HCT116 (cell line): ENCODE data around the gene HDAC7. TPM values are rescaled to one million over a fixed set of nuclear protein-coding genes. Genes with fewer than 3 reads are reported as not detected.

Source experiments
- ATAC-seq: fragments of 200-7000 bp; cut with Tn5 transposase; 2 replicates; pipeline ENCODE4 v1.9.1; 2020; ENCODE audit warnings: mild to moderate bottlenecking, moderate library complexity
- BruUV-seq: library from RNA; stranded (reverse); fragments of 400-500 nt; replicated peaks from 2 replicates; lab custom pipeline; 2021; lab: Mats Ljungman, UMichigan
- CTCF ChIA-PET: fragments of 300-600 bp; sonication (Branson Sonifier 250); formaldehyde crosslinking; loops from one replicate; lab custom pipeline; 2021; ENCODE audit warnings: antibody characterized with exemption; lab: Charles Lee
- POLR2A ChIA-PET: fragments of 300-600, 350-600 bp; sonication (Branson Sonifier 250); formaldehyde crosslinking; loops from one replicate; lab custom pipeline; 2021; ENCODE audit warnings: antibody characterized with exemption; lab: Charles Lee
- RAD21 ChIA-PET, 2 experiments: fragments of 300-600 bp; sonication (Branson Sonifier 250); formaldehyde crosslinking; loops; one replicate each; lab custom pipeline; 2023; ENCODE audit warnings: low total read pairs in 2 of 2; ENCODE audit not compliant: uncharacterized antibody in 2 of 2, unreplicated experiment in 2 of 2, low non-redundant PET in 1 of 2; lab: Charles Lee
- DNase-seq: peaks from one replicate; pipeline ENCODE4 v3.0.0-alpha.2; 2010; ENCODE audit warnings: low read depth, low spot score
- H2AFZ ChIP-seq: fragments of 200-600 bp; shearing (Covaris generic), sonication (generic); 2 replicates; pipeline ENCODE4 v1.6.1; 2017; ENCODE audit warnings: low read depth, mixed run types, mixed read lengths, antibody characterized with exemption, low read length; ENCODE audit not compliant: poor library complexity, severe bottlenecking
- H3K27ac ChIP-seq: 2 replicates; pipeline ENCODE4 v1.5.1; 2012; ENCODE audit warnings: low read depth, low read length
- H3K27me3 ChIP-seq: fragments of 200-600 bp; sonication (generic); 2 replicates; pipeline ENCODE4 v1.6.1; 2016; ENCODE audit warnings: mixed run types, low read length, mixed read lengths; ENCODE audit not compliant: insufficient read depth
- H3K36me3 ChIP-seq, 2 experiments: fragments of 200-500 bp in 1 of 2; fragments of 200-600 bp in 1 of 2; sonication (Bioruptor generic) in 1 of 2; sonication (generic) in 1 of 2; 2 replicates each; pipeline versions ENCODE4 v1.5.1 to v1.6.1; 2014 to 2016; ENCODE audit warnings: low read length in 2 of 2, inconsistent platforms in 1 of 2, mixed read lengths in 1 of 2, mixed run types in 1 of 2; ENCODE audit not compliant: insufficient read depth in 2 of 2, control insufficient read depth in 1 of 2
- H3K4me1 ChIP-seq, 2 experiments: fragments of 200-600 bp in 1 of 2; sonication (generic) in 1 of 2; 2 replicates each; pipeline versions ENCODE4 v1.5.1 to v1.6.1; 2012 to 2017; ENCODE audit warnings: low read length in 2 of 2, inconsistent platforms in 1 of 2, mild to moderate bottlenecking in 1 of 2, mixed read lengths in 1 of 2, mixed run types in 1 of 2, moderate library complexity in 1 of 2; ENCODE audit not compliant: insufficient read depth in 2 of 2, control insufficient read depth in 1 of 2
- H3K4me2 ChIP-seq: fragments of 200-600 bp; sonication (generic); 2 replicates; pipeline ENCODE4 v1.6.1; 2017; ENCODE audit warnings: mixed run types, low read length, mixed read lengths
- H3K4me3 ChIP-seq, 2 experiments: fragments of 200-600 bp in 1 of 2; sonication (generic) in 1 of 2; replicated peaks in 1 of 2; 2 replicates each; pipeline ENCODE4 v1.5.1; 2011 to 2016; ENCODE audit warnings: low read length in 2 of 2, control low read depth in 1 of 2, low read depth in 1 of 2, mild to moderate bottlenecking in 1 of 2, mixed read lengths in 1 of 2, mixed run types in 1 of 2
- H3K79me2 ChIP-seq: fragments of 200-600 bp; sonication (generic); 2 replicates; pipeline ENCODE4 v1.6.1; 2017; ENCODE audit warnings: mild to moderate bottlenecking, mixed run types, low read length, moderate library complexity, mixed read lengths; ENCODE audit not compliant: insufficient read depth
- H3K9ac ChIP-seq: fragments of 200-600 bp; sonication (generic); 2 replicates; pipeline ENCODE4 v1.6.1; 2016; ENCODE audit warnings: low read length, mixed read lengths
- H3K9me2 ChIP-seq: fragments of 200-600 bp; sonication (generic), shearing (Covaris generic); 2 replicates; pipeline ENCODE4 v1.6.1; 2017; ENCODE audit warnings: mixed run types, mild to moderate bottlenecking, moderate library complexity; ENCODE audit not compliant: insufficient read depth
- H3K9me3 ChIP-seq, 2 experiments: fragments of 200-500 bp in 1 of 2; fragments of 200-600 bp in 1 of 2; sonication (Bioruptor generic) in 1 of 2; sonication (generic) in 1 of 2; 2 replicates each; pipeline ENCODE4 v1.6.1; 2014 to 2017; ENCODE audit warnings: low read length in 2 of 2, mixed read lengths in 2 of 2, inconsistent platforms in 1 of 2, low read depth in 1 of 2, mild to moderate bottlenecking in 1 of 2, mixed run types in 1 of 2, moderate library complexity in 1 of 2; ENCODE audit not compliant: control insufficient read depth in 1 of 2, insufficient read depth in 1 of 2
- H4K20me1 ChIP-seq: fragments of 200-600 bp; sonication (generic), shearing (Covaris generic); 2 replicates; pipeline ENCODE4 v1.6.1; 2017; ENCODE audit warnings: mixed run types, mild to moderate bottlenecking, moderate library complexity; ENCODE audit not compliant: insufficient read depth
- FOSL1 ChIP-seq: IDR thresholded peaks from 2 replicates; pipeline ENCODE4 v1.6.1; 2012; ENCODE audit warnings: low read depth
- SRF ChIP-seq: IDR thresholded peaks from 2 replicates; pipeline ENCODE4 v1.6.1; 2012; ENCODE audit warnings: low read depth
- ZFX ChIP-seq: fragments of 450-650 bp; IDR thresholded peaks from 2 replicates; pipeline ENCODE4 v1.6.1; 2017
- intact Hi-C: fragments of 100-400 bp; cut with micrococcal nuclease; formaldehyde crosslinking; loops from 2 replicates; pipeline ENCODE4 v1.10.0; 2022
- total RNA-seq: library from RNA; stranded (reverse); gene quantifications from one replicate; pipeline ENCODE4 v1.2.1, GENCODE V29; 2021; ENCODE audit not compliant: unreplicated experiment
- TF ChIP-seq, protein P1 (sequence below): IDR thresholded peaks from 2 replicates; pipeline ENCODE4 v1.6.1; 2012
- TF ChIP-seq, protein P2 (sequence below): IDR thresholded peaks from 2 replicates; pipeline ENCODE4 v1.6.1; 2012

The HDAC7 gene
- total RNA-seq, 1 experiment from 2014 or later: 38.1 TPM

DNA sequence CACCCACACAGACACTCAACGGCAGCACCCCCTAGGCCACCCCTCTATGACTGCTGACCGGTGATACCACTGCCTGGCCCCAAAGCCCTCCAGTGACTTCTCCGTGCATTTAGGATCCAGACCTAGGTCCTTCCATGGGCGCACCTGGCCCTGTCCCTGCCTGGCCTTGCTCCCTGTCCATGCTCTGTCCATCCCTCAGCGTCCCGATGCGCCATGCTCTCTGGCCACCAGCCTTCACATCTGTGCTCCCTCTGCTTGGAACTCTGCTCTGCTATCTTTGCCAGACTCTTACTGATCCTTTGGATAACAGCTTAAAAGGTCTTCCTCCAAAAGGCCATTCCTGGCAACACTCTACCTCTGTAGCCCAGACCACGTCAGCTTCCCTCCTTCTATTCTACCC, 25.4 kb upstream of the HDAC7 start:
- no peaks in the 10 kb centered on the region for H3K79me2 ChIP-seq
- no peak overlapping the region for H3K9ac ChIP-seq
- RAD21 ChIA-PET: no interaction called here
- TF ChIP-seq FOSL1: no peak
- TF ChIP-seq, protein P1, sequence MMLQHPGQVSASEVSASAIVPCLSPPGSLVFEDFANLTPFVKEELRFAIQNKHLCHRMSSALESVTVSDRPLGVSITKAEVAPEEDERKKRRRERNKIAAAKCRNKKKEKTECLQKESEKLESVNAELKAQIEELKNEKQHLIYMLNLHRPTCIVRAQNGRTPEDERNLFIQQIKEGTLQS: no peak
- TF ChIP-seq ZFX: no peak
- DNase-seq (no peak), ATAC-seq (no peak)
- H3K36me3 ChIP-seq: no peaks in the 10 kb centered on the region
- CTCF ChIA-PET: no interaction called here
- no peaks in the 10 kb centered on the region for H3K9me3 ChIP-seq
- H3K27me3 ChIP-seq: no peaks in the 10 kb centered on the region
- H2AFZ ChIP-seq: no peak overlapping the region
- POLR2A ChIA-PET: no interaction called here
- H3K4me3 ChIP-seq: no peak overlapping the region
- BruUV-seq: no TSS peak
- H4K20me1 ChIP-seq: no peaks in the 10 kb centered on the region
- no peaks in the 10 kb centered on the region for H3K9me2 ChIP-seq
- intact Hi-C loops: no loop called here
- no peak overlapping the region for H3K4me2 ChIP-seq
- H3K27ac ChIP-seq: no peak overlapping the region
- peaks cover 0 to 10% of the 10 kb centered on the region in 2 experiments; a peak in 1 of 4 replicates for H3K4me1 ChIP-seq

DNA sequence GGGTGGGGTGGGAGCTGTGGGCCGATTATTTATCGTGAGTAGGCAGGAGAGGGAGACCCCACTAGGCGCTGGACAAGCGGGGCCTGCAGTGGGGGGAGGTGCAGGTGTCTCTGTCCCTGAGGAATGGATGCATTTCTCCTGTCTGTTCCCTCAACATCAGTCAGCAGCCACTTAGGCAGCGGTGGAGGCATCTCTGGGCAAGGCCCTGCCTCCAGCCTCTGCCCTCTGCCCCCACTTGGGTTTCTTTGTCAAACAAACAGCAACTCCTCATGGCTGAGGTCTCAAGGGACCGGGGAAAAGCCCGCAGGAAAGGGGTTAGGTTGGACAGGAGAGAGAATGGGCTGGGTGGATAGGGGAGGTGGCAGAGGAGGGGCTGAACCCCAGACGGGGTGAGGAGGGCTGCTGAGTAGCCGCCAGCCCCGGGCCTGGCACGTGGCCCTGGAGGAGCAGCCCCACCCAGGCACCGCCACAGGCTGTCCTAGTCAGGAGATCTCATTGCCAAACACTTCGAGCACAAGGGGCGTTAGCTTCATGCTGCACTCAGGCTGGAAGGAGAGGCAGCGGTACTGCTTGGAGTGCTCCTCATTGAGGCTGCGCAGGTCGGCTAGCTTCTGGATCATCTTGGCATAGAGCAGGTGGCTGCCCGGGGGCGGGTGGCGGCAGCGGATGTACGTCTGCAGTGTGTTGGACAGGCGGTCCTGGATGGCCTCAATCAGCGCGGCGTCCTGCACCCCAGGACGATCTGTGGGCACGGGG, 24.7 kb upstream of the HDAC7 start:
- Histone ChIP-seq H3K27me3 (no peaks in the 10 kb centered on the region), H3K9ac (no peak overlapping the region), H3K4me3 (no peak overlapping the region), H3K9me2 (no peaks in the 10 kb centered on the region), H3K9me3 (no peaks in the 10 kb centered on the region), H3K4me2 (no peak overlapping the region), H2AFZ (no peak overlapping the region), H3K4me1 (peaks cover 0 to 10% of the 10 kb centered on the region in 2 experiments; a peak in 1 of 4 replicates)
- DNase-seq: no peak
- TF ChIP-seq, protein P2, sequence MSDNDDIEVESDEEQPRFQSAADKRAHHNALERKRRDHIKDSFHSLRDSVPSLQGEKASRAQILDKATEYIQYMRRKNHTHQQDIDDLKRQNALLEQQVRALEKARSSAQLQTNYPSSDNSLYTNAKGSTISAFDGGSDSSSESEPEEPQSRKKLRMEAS: no peak
- no peak for TF ChIP-seq SRF
- TF ChIP-seq, all 23 proteins: peak for 0
- BruUV-seq: no TSS peak
- H4K20me1 ChIP-seq: no peaks in the 10 kb centered on the region
- ChIA-PET POLR2A (no interaction called here), RAD21 (no interaction called here), CTCF (no interaction called here)
- intact Hi-C loops: no loop called here
- ATAC-seq: no peak
- H3K27ac ChIP-seq: no peak overlapping the region
- no peaks in the 10 kb centered on the region for H3K36me3 ChIP-seq
- no peaks in the 10 kb centered on the region for H3K79me2 ChIP-seq
